Prostate gland (tissue), 2 donors: ENCODE results near the gene KDM6A. TPM values are rescaled to one million over a fixed set of nuclear protein-coding genes. Genes with fewer than 3 reads are reported as not detected.
"Not testable (repeated sequence)": the region's sequence is repeated elsewhere in the genome, so short reads cannot be mapped to it uniquely, and the experiment has no call there.

ENCODE experiments used
- DNase-seq: peaks from one replicate; pipeline ENCODE4 v3.0.0-alpha.2; 2019; ENCODE audit warnings: low spot score
- H3K27ac ChIP-seq, 2 donors: fragments of 200-600 bp; sonication (generic); 2 replicates each; pipeline ENCODE4 v1.5.1; 2017 to 2019
- H3K27me3 ChIP-seq: fragments of 200-600 bp; sonication (generic); replicated peaks from 2 replicates; pipeline ENCODE4 v1.5.1; 2019; ENCODE audit not compliant: insufficient read depth
- H3K36me3 ChIP-seq, 2 donors: fragments of 200-600 bp; sonication (generic); 1 replicate in 1 of 2; 2 replicates in 1 of 2; pipeline versions ENCODE4 v1.5.1 to v1.8.1; 2017 to 2019
- H3K4me1 ChIP-seq: fragments of 200-600 bp; sonication (generic); replicated peaks from 2 replicates; pipeline ENCODE4 v1.5.1; 2019
- H3K4me3 ChIP-seq, 2 donors: fragments of 200-600 bp; sonication (generic); 2 replicates each; pipeline ENCODE4 v1.5.1; 2017 to 2019
- H3K9me3 ChIP-seq: fragments of 200-600 bp; sonication (generic); 2 replicates; pipeline ENCODE4 v1.5.1; 2017
- POLR2A ChIP-seq: fragments of 450-650 bp; IDR thresholded peaks from one replicate; pipeline ENCODE4 v1.6.1; 2016; ENCODE audit warnings: antibody characterized with exemption, mild to moderate bottlenecking
- POLR2AphosphoS5 ChIP-seq: sonication (generic); formaldehyde crosslinking; IDR thresholded peaks from one replicate; pipeline ENCODE4 v1.6.1; 2017; ENCODE audit warnings: antibody characterized with exemption
- WGBS: methylation state at CpG from one replicate; pipeline ENCODE4 v1.1.5; 2018; 5-methylcytosine and 5-hydroxymethylcytosine counted together
- intact Hi-C: fragments of 100-400 bp; cut with DNase I; formaldehyde crosslinking; loops from one replicate; pipeline ENCODE4 v1.14.2; 2022
- total RNA-seq, 2 donors: library from RNA; depleted of rRNA; stranded (reverse); fragments of >200 nt; gene quantifications; one replicate each; pipeline ENCODE4 v1.1.0, GENCODE V29; 2016
- TF ChIP-seq, protein P1 (sequence below), 4 experiments: fragments of 200-600 bp in 2 of 4; fragments of 450-650 bp in 2 of 4; sonication (generic) in 2 of 4; IDR thresholded peaks; 1 replicate in 3 of 4; 2 replicates in 1 of 4; pipeline ENCODE4 v1.5.1; 2016 to 2019; ENCODE audit warnings: antibody characterized with exemption in 4 of 4, mild to moderate bottlenecking in 2 of 4, moderate library complexity in 2 of 4

The KDM6A gene
- total RNA-seq, 2 donors from 2014 or later = 30.1 to 45.1 TPM

DNA sequence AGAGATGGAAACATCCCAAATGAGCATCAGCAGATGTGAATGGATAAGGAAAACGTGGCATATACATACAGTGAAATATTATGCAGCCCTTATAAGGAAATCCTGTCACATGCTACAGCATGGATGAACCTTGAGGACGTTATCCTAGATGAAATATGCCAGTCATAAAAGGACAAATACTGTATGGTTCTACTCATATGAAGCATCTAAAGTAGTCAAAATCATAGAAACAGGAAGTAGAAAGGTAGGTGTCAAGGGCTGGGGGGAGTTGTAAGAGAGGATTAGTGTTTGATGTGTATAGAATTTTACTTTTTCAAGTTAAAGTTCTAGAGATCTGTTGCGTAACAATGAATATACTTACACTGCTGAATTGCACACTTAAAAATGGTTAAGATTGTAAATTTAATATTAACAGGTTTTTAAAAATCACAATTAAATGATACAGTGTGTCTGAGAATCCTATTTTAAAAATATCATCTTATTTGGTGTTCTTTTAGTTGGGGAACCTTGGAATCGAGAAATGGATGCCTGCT lies 58.5 kb downstream of the KDM6A start:
- no peaks in the 10 kb centered on the region for H3K27me3 ChIP-seq
- TF ChIP-seq POLR2A (no peak), POLR2AphosphoS5 (no peak)
- TF ChIP-seq, protein P1, sequence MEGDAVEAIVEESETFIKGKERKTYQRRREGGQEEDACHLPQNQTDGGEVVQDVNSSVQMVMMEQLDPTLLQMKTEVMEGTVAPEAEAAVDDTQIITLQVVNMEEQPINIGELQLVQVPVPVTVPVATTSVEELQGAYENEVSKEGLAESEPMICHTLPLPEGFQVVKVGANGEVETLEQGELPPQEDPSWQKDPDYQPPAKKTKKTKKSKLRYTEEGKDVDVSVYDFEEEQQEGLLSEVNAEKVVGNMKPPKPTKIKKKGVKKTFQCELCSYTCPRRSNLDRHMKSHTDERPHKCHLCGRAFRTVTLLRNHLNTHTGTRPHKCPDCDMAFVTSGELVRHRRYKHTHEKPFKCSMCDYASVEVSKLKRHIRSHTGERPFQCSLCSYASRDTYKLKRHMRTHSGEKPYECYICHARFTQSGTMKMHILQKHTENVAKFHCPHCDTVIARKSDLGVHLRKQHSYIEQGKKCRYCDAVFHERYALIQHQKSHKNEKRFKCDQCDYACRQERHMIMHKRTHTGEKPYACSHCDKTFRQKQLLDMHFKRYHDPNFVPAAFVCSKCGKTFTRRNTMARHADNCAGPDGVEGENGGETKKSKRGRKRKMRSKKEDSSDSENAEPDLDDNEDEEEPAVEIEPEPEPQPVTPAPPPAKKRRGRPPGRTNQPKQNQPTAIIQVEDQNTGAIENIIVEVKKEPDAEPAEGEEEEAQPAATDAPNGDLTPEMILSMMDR (IDR thresholded peaks at IDR 0.05) = no peak
- no peak for DNase-seq
- no peak overlapping the region for H3K27ac ChIP-seq
- H3K36me3 ChIP-seq = no peaks in the 10 kb centered on the region
- WGBS = 91% methylated on average over 4 of the region's 4 CpGs
- no peak overlapping the region for H3K4me3 ChIP-seq
- H3K4me1 ChIP-seq = no peaks in the 10 kb centered on the region
- intact Hi-C loops = no loop called here
- no peaks in the 10 kb centered on the region for H3K9me3 ChIP-seq

DNA sequence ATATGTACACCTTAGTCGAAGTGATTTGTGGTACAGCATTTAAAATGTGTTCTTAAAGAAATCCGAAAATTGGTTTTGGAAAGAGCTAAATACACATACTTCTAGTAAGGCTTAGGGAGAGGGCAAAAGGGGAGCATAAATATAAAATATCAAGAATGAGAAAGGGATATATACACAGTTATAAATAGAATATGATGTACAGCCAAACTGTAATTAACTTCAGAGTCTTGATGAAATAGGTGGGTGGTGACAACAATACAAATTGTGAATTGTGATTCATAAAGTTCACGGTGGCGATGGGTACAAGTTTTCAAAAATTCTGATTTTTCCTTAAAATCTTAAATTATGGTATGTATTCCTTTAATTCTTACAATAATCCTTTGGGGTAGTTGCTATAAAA lies 62.2 kb downstream of the KDM6A start:
- no peaks in the 10 kb centered on the region for H3K36me3 ChIP-seq
- 95% methylated on average over 4 of the region's 4 CpGs for WGBS
- no peaks in the 10 kb centered on the region for H3K27me3 ChIP-seq
- no peak overlapping the region for H3K27ac ChIP-seq
- H3K4me3 ChIP-seq = no peak overlapping the region
- DNase-seq = no peak
- no peaks in the 10 kb centered on the region for H3K4me1 ChIP-seq
- intact Hi-C loops = no loop called here
- H3K9me3 ChIP-seq = no peaks in the 10 kb centered on the region
- no peak for TF ChIP-seq POLR2A
- no peak for TF ChIP-seq POLR2AphosphoS5
- TF ChIP-seq, protein P1 (IDR thresholded peaks at IDR 0.05) = no peak

DNA sequence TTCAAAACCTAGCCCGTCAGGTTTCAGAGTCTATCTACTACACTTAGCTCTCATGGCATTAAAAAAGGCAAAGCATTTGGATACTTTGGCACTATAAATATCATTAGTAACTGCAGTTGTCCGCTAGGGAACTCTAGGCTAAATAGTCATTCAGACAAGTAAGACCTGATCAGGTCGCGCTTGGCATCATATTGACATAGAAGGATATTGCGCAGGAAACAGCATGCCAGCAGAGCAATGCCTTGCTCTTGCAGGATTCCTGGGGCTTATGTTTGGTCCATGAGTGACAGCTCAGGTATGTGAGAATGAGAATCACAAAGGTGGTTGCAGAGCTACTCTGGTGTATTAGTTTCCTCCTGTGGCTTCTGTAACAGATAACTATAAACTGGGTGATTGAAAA lies 62.7 kb downstream of the KDM6A start:
- Histone ChIP-seq H3K4me1 (no peaks in the 10 kb centered on the region), H3K9me3 (no peaks in the 10 kb centered on the region), H3K36me3 (no peaks in the 10 kb centered on the region), H3K4me3 (no peak overlapping the region), H3K27me3 (no peaks in the 10 kb centered on the region), H3K27ac (no peak overlapping the region)
- intact Hi-C loops = no loop called here
- DNase-seq = no peak
- WGBS = 74% methylated on average over 5 of the region's 5 CpGs
- no peak for TF ChIP-seq POLR2A

DNA sequence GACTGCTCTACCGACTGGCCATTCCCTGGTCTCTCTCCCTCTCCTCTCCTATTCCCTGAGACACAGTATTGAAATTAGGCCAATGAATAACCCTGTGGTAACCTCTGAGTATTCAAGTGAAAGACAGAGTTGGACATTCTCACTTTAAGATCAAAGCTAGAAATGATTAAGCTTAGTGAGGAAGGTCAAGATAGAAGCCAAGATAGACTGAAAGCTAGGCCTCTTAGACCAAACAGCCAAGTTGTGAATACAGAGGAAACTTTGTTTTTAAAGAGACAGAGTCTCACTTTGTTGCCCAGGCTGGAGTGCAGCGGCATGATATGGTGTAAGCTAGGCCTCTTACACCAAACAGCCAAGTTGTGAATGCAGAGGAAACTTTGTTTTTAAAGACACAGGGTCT lies 64.6 kb downstream of the KDM6A start:
- H3K36me3 ChIP-seq = no peaks in the 10 kb centered on the region
- H3K27me3 ChIP-seq = no peaks in the 10 kb centered on the region
- H3K9me3 ChIP-seq = no peaks in the 10 kb centered on the region
- TF ChIP-seq POLR2A = no peak
- WGBS = 92% methylated on average over 2 of the region's 2 CpGs
- H3K4me3 ChIP-seq = no peak overlapping the region
- no peak overlapping the region for H3K27ac ChIP-seq
- intact Hi-C loops = no loop called here
- no peak for DNase-seq
- H3K4me1 ChIP-seq = no peaks in the 10 kb centered on the region

DNA sequence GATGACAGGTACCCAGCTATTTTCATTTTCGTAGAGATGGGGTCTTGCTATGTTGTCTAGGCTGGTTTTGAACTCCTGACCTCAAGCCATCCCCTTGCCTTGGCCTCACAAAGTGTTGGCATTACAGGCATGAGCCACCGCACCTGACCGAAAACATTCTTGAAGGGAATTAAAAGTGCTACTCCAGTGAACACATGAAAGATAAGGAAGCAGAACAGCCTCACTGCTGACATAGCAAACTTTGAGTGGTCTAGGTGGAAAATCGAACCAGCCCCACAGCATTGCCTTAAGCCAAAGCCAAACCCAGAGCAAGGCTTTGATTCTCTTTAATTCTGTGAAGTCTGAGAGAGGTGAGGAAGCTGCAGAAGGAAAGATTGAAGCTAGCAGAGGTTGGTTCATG lies 65.1 kb downstream of the KDM6A start:
- no peaks in the 10 kb centered on the region for H3K36me3 ChIP-seq
- H3K27me3 ChIP-seq = no peaks in the 10 kb centered on the region
- H3K27ac ChIP-seq = no peak overlapping the region
- intact Hi-C loops = no loop called here
- WGBS = 89% methylated on average over 4 of the region's 4 CpGs
- TF ChIP-seq POLR2A = no peak
- TF ChIP-seq, protein P1 (IDR thresholded peaks at IDR 0.05) = no peak
- TF ChIP-seq POLR2AphosphoS5 = no peak
- no peaks in the 10 kb centered on the region for H3K9me3 ChIP-seq
- H3K4me1 ChIP-seq = no peaks in the 10 kb centered on the region
- no peak overlapping the region for H3K4me3 ChIP-seq
- no peak for DNase-seq

DNA sequence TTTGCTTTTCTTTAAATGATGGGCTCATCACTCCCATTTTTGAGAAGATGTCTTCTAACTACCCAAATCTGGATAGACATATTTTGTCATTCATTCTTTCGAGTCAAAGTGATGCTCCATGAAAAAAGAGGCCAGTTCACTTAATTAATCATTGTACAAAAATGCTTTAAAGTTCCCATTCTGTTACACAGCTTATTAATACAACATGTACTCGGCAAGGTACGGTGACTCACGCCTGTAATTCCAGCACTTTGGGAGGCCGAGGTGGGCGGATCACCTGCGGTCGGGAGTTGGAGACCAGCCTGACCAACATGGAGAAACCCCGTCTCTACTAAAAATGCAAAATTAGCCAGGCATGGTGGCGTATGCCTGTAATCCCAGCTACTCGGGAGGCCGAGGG lies 67.6 kb downstream of the KDM6A start:
- H3K4me3 ChIP-seq, H3K27ac ChIP-seq, intact Hi-C loops, DNase-seq, H3K4me1 ChIP-seq, H3K36me3 ChIP-seq, H3K9me3 ChIP-seq, H3K27me3 ChIP-seq: not testable (repeated sequence)
- WGBS = 98% methylated on average over 12 of the region's 12 CpGs
